PC-3 (cell line): ENCODE data around the gene TUBA4A. TPM values are rescaled to one million over a fixed set of nuclear protein-coding genes. Genes with fewer than 3 reads are reported as not detected.
A peak's percentile ranks its signal among the peaks of the same experiment; 100 is the strongest.
"Not testable (repeated sequence)": the region's sequence is repeated elsewhere in the genome, so short reads cannot be mapped to it uniquely, and the experiment has no call there.

Source experiments
- ATAC-seq: fragments of 200-7000 bp; cut with Tn5 transposase; 2 replicates; pipeline ENCODE4 v1.9.1; 2020; ENCODE audit warnings: mild to moderate bottlenecking, moderate library complexity
- BruUV-seq: library from RNA; stranded (reverse); fragments of 400-500 nt; replicated peaks from 2 replicates; lab custom pipeline; 2021; lab: Mats Ljungman, UMichigan
- CTCF ChIA-PET: fragments of 300-600 bp; sonication (Branson Sonifier 250); formaldehyde crosslinking; loops from one replicate; lab custom pipeline; 2022; ENCODE audit warnings: antibody characterized with exemption; lab: Charles Lee
- POLR2A ChIA-PET: fragments of 300-600 bp; sonication (Branson Sonifier 250); formaldehyde crosslinking; loops from one replicate; lab custom pipeline; 2022; ENCODE audit warnings: antibody characterized with exemption; ENCODE audit not compliant: unreplicated experiment; lab: Charles Lee
- DNase-seq: peaks from one replicate; pipeline ENCODE4 v3.0.0-alpha.2; 2015
- H2AFZ ChIP-seq: fragments of 300-600 bp; sonication (generic); 2 replicates; pipeline ENCODE4 v1.6.0; 2016; ENCODE audit warnings: antibody characterized with exemption, low read length
- H3F3A ChIP-seq: fragments of 300-600 bp; sonication (generic); one replicate; pipeline ENCODE4 v1.6.0; 2017; ENCODE audit warnings: antibody characterized with exemption, low read length, control low read depth, mild to moderate bottlenecking; ENCODE audit not compliant: unreplicated experiment
- H3K27ac ChIP-seq: fragments of 300-600 bp; sonication (generic); 2 replicates; pipeline ENCODE4 v1.5.1; 2016; ENCODE audit warnings: mild to moderate bottlenecking, low read length
- H3K27me3 ChIP-seq: fragments of 300-600 bp; sonication (generic); 2 replicates; pipeline ENCODE4 v1.6.1; 2016; ENCODE audit warnings: low read length, mixed read lengths
- H3K36me3 ChIP-seq: fragments of 300-600 bp; sonication (generic); 2 replicates; pipeline ENCODE4 v1.6.1; 2016; ENCODE audit warnings: low read depth, mixed run types, low read length, mixed read lengths
- H3K4me1 ChIP-seq: fragments of 300-600 bp; sonication (generic); 2 replicates; pipeline ENCODE4 v1.5.1; 2016; ENCODE audit warnings: low read length; ENCODE audit not compliant: insufficient read depth
- H3K4me2 ChIP-seq: fragments of 300-600 bp; sonication (generic); 2 replicates; pipeline ENCODE4 v1.6.0; 2016; ENCODE audit warnings: low read length
- H3K4me3 ChIP-seq: fragments of 300-600 bp; sonication (generic); 2 replicates; pipeline ENCODE4 v1.5.1; 2016; ENCODE audit warnings: mild to moderate bottlenecking, low read length, mixed read lengths
- H3K79me2 ChIP-seq: fragments of 300-600 bp; sonication (generic); 2 replicates; pipeline ENCODE4 v1.6.1; 2017; ENCODE audit warnings: low read length, mixed read lengths
- H3K9ac ChIP-seq: fragments of 300-600 bp; sonication (generic); 2 replicates; pipeline ENCODE4 v1.6.0; 2016; ENCODE audit warnings: mild to moderate bottlenecking, low read length
- H3K9me2 ChIP-seq: fragments of 300-600 bp; sonication (generic); replicated peaks from 2 replicates; pipeline ENCODE4 v1.6.1; 2016; ENCODE audit warnings: mixed run types, low read length, mixed read lengths
- H3K9me3 ChIP-seq: fragments of 300-600 bp; sonication (generic); 2 replicates; pipeline ENCODE4 v1.6.1; 2016; ENCODE audit warnings: low read length, mixed read lengths
- H4K20me1 ChIP-seq: fragments of 300-600 bp; sonication (generic); 2 replicates; pipeline ENCODE4 v1.6.1; 2016; ENCODE audit warnings: low read length, mixed read lengths
- intact Hi-C: fragments of 100-400 bp; cut with micrococcal nuclease; formaldehyde crosslinking; loops from 2 replicates; pipeline ENCODE4 v1.9.0; 2023
- microRNA-seq: library from miRNA; unstranded; fragments of <30 nt; microRNA quantifications from one replicate; pipeline ENCODE4 v1.1.0, GENCODE V29; 2020; ENCODE audit not compliant: unreplicated experiment
- total RNA-seq: library from RNA; depleted of rRNA; stranded (reverse); fragments of >200 nt; gene quantifications from 2 replicates; pipeline ENCODE4 v1.2.3, GENCODE V29; 2014; rRNA removed

The TUBA4A gene
- total RNA-seq, 1 experiment from 2014 or later = 75.4 TPM

DNA sequence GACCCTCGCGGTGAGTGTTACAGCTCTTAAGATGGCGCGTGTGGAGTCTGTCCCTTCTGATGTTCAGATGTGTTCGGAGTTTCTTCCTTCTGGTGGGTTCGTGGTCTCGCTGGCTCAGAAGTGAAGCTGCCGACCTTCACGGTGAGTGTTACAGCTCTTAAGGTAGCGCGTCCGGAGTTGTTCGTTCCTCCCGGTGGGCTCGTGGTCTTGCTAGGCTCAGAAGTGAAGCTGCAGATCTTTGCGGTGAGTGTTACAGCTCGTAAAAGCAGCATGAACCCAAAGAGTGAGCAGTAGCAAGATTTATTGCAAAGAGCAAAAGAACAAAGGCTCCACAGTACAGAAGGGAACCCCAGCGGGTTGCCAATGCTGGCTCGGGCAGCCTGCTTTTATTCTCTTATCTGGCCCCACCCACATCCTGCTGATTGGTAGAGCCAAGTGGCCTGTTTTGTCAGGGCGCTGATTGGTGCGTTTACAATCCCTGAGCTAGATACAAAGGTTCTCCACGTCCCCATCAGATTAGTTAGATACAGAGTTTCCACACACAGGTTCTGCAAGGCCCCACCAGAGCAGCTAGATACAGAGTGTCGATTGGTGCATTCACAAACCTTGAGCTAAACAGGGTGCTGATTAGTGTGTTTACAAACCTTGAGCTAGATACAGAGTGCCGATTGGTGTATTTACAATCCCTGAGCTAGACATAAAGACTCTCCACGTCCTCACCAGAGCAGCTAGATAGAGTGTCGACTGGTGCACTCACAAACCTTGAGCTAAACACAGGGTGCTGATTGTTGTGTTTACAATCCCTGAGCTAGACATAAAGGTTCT is 53.0 kb downstream of the TUBA4A start:
- H3K27me3 ChIP-seq, H3K4me1 ChIP-seq, CTCF ChIA-PET, H3K36me3 ChIP-seq, DNase-seq, H3K9me3 ChIP-seq, H2AFZ ChIP-seq, ATAC-seq, H3K4me2 ChIP-seq, H3K9ac ChIP-seq, H3K79me2 ChIP-seq, H3F3A ChIP-seq, H4K20me1 ChIP-seq, H3K9me2 ChIP-seq, H3K27ac ChIP-seq, intact Hi-C loops, H3K4me3 ChIP-seq: not testable (repeated sequence)
- BruUV-seq = TSS peak; percentile 94
- POLR2A ChIA-PET = interaction anchor here (0.6 kb wide), 1 partner anchor 44 kb away, joined by 5 read pairs; no protein-coding TSS in a partner anchor

Small RNA genes lying within 50 kb of the gene (microRNA-seq; reads per million reads assigned to microRNA genes)
- not detected for gene MIR153-1

Other genes with a start within 250 kb of the TUBA4A start
- gene CFAP65, start 212.4 kb downstream of the TUBA4A start, total RNA-seq = 0.17 and 0.18 TPM in 2 replicates
- gene IHH, start 193.0 kb downstream of the TUBA4A start, total RNA-seq = 0.07 TPM in 1 of 2 replicates, not detected in the other
- gene NHEJ1, start 93.1 kb downstream of the TUBA4A start, total RNA-seq = 16.7 and 18.5 TPM in 2 replicates
- 1.4 and 1.7 TPM in 2 replicates for gene SLC23A3, start 83.9 kb downstream of the TUBA4A start, total RNA-seq
- gene CNPPD1, start 77.0 kb downstream of the TUBA4A start, total RNA-seq = 38.2 and 44.0 TPM in 2 replicates
- gene RETREG2, start 75.6 kb downstream of the TUBA4A start, total RNA-seq = 61.0 and 87.2 TPM in 2 replicates
- gene ZFAND2B, start 47.1 kb downstream of the TUBA4A start, total RNA-seq = 47.5 and 49.5 TPM in 2 replicates
- 21.1 and 23.9 TPM in 2 replicates for gene ABCB6, start 35.0 kb downstream of the TUBA4A start, total RNA-seq
- 59.6 and 77.2 TPM in 2 replicates for gene ATG9A, start 24.3 kb downstream of the TUBA4A start, total RNA-seq
- 67.9 and 78.5 TPM in 2 replicates for gene ANKZF1, start 24.1 kb downstream of the TUBA4A start, total RNA-seq
- 6.0 and 6.1 TPM in 2 replicates for gene GLB1L, start 8.5 kb downstream of the TUBA4A start, total RNA-seq
- gene STK16, start 8.4 kb downstream of the TUBA4A start, total RNA-seq = 13.8 and 16.3 TPM in 2 replicates
- not detected in 2 replicates for gene TUBA4B, start 675 bp downstream of the TUBA4A start, total RNA-seq
- 62.3 and 98.4 TPM in 2 replicates for gene DNAJB2, start 25.4 kb upstream of the TUBA4A start, total RNA-seq
- gene PTPRN, start 55.5 kb upstream of the TUBA4A start, total RNA-seq = 0.07 TPM in 1 of 2 replicates, not detected in the other
- gene RESP18, start 78.8 kb upstream of the TUBA4A start, total RNA-seq = not detected in 2 replicates
- gene DNPEP, start 134.0 kb upstream of the TUBA4A start, total RNA-seq = 86.2 and 114 TPM in 2 replicates
- gene DES, start 164.5 kb upstream of the TUBA4A start, total RNA-seq = not detected in 2 replicates
- 30.7 and 45.2 TPM in 2 replicates for gene SPEG, start 180.9 kb upstream of the TUBA4A start, total RNA-seq
- 78.1 and 85.7 TPM in 2 replicates for gene GMPPA, start 245.0 kb upstream of the TUBA4A start, total RNA-seq